Measurements from ENCODE around the gene HPD. TPM values are rescaled to one million over a fixed set of nuclear protein-coding genes. Genes with fewer than 3 reads are reported as not detected.

The HPD gene
- total RNA-seq, 1 donor from 2014 or later, result not detected

DNA sequence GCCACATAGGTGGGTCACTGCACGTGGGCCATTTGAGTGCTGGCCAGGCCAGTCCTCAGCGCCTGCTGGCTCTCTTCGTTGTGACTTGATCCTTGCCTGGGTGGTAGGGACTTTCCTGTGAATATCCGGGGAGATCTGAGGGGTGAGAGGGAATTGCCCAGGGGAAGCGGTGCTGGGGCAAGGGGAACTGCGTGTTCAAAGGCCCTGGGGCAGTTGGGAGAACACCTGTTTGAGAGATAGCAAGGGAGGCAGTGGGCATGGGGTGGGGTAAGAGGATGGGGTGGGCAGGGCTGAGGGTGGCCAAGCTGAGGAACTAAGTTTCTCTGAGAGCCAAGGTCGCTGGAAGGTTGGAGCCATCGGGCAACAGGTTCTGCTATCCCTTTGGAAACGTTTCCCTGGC lies 29.8 kb downstream of the HPD start:
- no peak for DNase-seq (ENCODE audit: low read depth in 2 of 2)

DNA sequence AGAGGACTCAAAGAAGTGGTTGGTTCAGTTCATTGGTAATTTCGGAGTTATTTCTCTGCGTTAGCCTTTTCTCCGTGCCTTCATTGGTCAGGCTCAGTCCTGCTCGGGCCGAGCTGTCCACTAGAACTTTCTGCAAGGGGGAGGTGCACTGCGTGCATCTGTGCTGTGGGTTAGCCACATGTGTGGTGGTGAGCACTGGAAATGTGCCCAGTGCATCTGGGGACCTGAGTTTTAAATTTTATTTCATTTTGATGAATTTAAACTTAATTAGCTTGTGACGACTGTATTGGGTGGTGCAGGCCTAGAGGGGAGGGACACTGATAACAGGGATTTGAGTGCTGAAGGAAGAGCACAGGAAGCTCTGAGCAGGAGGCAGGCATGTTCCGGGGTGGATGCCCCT lies 30.4 kb downstream of the HPD start:
- DNase-seq (ENCODE audit: low read depth in 2 of 2), result no peak

DNA sequence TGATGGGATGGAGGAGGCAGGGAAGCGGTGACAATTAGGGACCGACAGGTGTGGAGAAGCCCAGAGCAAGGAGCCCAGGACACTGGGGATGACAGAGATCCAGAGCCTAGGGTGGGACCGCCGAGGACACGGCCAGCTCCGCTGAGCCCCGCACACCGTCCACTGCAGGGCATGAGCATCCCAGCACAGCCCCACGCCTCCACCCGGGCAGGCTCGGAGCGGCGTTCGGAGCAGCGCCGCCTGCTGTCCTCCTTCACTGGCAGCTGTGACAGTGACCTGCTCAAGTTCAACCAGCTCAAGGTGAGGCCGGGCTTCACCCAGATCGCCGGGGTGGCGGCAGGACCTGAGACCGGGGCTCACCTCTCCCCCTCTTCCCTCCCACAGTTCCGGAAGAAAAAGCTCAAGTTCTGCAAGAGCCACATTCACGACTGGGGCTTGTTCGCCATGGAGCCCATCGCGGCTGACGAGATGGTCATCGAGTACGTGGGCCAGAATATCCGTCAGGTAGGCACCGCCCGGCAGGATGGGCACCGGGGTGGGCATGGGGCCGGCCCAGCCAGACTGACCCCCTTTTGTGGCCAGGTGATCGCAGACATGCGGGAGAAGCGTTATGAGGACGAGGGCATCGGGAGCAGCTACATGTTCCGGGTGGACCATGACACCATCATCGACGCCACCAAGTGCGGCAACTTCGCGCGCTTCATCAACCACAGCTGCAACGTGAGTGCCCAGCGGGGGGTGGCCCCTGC lies 31.1 kb downstream of the HPD start:
- DNase-seq (ENCODE audit: low read depth in 2 of 2), result no peak

DNA sequence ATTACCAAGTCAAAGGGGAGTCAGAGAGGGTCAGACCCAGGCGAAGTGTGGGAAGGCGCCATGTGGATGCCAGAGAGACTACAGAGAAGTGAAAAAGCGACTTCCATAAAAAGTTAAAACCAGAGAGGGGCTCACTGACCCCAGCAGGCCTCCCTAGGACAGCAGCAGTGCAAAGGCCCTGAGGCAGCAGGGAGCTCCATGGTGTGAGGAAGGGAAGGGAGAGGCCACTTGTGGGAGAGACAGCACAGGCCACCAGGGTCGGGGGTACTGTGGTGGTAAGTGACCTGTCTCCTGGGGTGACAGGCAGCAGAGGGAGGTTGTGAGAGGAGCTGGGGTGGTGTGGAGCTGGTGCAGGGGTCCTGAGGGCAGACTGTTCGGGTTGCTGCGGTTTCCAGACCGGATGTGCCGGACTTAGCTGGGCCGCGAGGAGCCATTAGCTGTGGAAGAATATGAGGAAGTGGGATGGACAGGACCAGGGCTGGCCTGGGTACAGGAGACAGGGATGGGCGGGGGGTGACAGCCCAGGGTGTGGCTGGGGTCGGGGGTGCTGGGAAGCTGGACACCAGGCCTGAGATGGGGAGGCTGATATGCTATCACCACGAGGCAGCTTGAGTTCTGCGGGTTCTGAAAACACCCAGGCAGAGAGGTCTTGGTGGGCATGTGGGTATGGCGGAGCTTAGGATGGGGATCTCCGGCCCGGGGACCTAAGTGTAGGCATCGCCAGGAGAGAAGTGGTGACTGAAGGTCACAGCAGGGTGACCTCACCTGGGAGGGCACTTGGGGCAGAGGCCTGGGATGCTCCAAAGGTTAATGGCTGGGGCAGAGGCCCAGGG lies 32.1 kb downstream of the HPD start:
- DNase-seq (ENCODE audit: low read depth in 2 of 2), result no peak

DNA sequence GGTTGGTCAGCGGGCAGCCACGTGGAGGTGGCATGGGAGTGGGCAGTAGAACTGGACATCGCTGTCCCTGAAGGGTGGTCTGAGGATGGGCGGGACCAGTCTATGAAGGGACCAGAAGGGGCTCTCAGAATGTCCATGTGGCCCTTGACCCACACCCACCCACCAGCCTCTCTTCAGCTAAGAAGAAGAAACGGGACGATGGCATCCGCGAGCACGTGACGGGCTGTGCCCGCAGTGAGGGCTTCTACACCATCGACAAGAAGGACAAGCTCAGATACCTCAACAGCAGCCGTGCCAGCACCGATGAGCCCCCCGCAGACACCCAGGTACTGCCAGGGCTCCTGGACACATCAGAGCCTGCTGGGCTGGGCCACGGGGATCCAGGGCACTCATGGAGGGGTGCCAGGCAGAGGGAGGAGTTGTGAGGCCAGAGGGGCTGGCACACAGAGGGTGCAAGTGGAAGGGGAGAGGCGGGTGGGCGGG lies 33.6 kb downstream of the HPD start:
- DNase-seq (ENCODE audit: low read depth in 2 of 2), result no peak

DNA sequence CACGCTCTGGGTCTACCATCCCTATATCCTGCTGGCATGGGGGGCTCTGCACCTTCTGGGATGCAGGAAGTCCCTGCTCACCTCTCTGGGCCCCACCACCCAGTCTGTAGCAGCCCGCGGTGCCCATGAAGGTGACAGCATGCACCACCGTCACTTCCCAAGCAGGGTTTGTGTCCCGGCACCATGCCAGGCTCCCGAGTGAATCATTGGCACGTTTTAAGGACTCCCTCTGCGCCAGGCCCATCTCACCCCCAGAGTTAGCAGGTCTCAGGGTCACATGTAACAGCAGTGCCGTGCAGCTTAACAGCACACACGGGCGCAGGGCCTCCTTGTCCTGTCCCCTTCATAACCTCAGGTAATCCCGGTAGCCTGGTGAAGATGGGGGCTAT lies 34.9 kb downstream of the HPD start:
- no peak for DNase-seq (ENCODE audit: low read depth in 2 of 2)

DNA sequence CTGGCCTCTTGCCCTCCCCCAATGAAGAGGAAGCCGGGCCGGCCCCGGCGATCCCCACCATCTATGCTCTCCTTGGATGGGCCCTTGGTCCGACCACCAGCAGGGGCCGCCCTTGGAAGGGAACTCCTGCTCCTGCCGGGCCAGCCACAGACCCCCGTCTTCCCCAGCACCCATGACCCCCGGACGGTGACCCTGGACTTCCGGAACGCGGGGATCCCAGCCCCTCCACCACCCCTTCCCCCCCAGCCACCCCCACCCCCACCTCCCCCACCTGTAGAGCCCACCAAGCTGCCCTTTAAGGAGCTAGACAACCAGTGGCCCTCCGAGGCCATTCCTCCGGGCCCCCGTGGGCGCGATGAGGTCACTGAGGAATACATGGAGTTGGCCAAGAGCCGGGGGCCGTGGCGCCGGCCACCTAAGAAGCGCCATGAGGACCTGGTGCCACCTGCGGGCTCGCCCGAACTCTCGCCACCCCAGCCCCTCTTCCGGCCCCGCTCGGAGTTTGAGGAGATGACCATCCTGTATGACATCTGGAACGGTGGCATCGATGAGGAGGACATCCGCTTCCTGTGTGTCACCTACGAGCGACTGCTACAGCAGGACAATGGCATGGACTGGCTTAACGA lies 35.4 kb downstream of the HPD start:
- no peak for DNase-seq (ENCODE audit: low read depth in 2 of 2)

DNA sequence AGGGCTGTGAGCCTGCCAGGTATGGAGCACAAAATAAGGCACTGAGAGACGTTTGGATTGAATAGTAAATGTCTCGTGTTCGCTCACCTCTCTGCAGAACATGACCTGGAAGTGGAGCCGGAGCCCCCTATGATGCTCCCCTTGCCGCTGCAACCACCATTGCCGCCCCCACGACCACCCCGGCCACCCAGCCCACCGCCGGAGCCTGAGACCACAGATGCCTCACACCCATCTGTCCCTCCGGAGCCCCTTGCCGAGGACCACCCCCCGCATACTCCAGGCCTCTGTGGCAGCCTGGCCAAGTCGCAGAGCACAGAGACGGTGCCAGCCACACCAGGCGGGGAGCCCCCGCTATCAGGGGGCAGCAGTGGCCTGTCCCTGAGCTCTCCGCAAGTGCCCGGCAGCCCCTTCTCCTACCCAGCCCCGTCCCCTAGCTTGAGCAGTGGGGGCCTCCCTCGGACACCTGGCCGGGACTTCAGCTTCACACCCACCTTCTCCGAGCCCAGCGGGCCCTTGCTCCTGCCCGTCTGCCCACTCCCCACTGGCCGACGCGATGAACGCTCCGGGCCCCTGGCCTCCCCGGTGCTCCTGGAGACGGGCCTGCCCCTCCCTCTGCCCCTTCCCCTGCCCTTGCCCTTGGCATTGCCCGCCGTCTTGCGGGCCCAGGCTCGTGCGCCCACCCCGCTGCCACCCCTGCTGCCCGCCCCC lies 36.1 kb downstream of the HPD start:
- DNase-seq (ENCODE audit: low read depth in 2 of 2), result no peak

DNA sequence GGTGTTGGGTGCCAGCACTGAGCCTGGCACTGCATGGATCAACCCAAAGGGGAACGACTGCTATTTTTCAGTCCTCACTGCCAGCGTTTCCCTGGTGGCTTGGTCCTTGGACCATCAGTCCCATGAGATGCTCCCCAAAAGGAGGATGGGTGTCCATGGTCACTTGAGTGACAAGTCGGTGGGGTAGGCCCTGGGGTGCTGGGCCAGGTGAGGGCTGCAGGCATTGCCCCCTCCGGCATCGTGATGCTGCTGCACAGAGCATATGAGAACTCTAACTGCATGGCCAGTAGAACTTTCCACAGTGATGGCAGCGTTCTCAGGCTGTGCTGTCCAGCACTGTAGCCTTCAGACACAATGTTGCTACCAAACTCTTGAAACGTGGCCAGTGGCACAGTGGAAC lies 38.6 kb downstream of the HPD start:
- DNase-seq (ENCODE audit: low read depth in 2 of 2), result no peak

DNA sequence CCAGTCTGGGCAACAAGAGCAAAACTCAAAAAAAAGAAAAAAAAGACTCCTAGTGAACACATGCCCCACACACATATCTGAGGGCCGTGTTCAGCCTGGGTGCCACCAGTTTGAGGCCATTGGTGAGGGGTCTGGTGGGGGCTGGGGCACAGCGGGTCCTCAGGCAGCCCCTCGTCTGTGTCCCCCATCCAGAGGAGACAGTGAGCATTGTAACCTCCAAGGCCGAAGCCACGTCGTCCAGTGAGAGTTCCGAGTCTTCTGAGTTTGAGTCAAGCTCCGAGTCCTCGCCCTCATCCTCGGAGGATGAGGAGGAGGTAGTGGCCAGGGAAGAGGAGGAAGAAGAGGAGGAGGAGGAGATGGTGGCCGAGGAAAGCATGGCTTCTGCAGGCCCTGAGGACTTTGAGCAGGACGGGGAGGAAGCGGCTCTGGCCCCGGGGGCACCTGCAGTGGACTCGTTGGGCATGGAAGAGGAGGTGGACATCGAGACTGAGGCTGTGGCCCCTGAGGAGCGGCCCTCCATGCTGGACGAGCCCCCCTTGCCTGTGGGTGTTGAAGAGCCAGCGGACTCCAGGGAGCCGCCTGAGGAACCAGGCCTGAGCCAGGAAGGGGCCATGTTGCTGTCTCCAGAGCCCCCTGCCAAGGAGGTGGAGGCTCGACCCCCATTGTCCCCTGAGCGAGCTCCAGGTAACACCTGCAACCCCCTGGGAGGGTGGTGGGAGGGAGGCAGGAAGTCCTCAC lies 39.3 kb downstream of the HPD start:
- DNase-seq (ENCODE audit: low read depth in 2 of 2), result no peak

DNA sequence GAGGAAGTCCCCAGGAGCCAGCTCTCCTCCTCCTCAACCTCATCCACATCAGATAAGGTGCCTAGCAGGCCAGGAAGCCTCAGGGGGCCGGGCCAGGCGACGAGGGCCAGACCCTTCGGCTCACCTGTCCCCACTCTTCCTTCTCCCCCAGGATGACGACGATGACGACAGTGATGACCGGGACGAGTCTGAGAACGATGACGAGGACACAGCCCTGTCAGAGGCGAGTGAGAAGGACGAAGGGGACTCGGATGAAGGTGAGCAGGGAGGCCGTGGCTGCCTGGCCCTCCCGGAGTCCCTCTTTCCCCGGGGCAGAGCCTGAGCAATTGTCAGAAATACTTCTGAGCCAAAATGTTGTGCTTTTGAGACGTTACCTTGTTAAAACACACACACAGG lies 41.0 kb downstream of the HPD start:
- DNase-seq (ENCODE audit: low read depth in 2 of 2), result no peak

DNA sequence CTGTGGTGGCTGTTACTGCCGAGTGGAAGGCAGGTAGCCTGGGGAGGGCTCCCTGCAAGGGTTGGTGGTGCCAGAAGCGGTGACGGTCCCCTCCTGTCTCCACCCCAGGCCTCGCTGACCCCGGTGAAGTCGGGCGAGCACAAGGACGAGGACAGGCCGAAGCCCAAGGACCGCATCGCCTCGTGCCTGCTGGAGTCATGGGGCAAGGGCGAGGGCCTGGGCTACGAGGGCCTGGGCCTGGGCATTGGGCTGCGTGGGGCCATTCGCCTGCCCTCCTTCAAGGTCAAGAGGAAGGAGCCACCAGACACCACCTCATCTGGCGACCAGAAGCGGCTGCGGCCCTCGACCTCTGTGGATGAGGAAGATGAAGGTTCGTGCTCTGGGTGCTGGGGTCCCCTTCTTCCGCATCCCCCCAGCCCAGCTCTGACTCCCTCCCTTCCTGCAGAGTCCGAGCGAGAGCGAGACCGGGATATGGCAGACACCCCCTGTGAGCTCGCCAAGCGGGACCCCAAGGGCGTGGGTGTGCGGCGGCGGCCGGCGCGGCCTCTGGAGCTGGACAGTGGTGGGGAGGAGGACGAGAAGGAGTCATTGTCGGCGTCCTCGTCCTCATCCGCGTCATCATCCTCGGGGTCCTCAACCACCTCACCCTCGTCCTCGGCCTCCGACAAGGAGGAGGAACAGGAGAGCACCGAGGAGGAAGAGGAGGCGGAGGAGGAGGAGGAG lies 41.6 kb downstream of the HPD start:
- DNase-seq (ENCODE audit: low read depth in 2 of 2), result no peak

DNA sequence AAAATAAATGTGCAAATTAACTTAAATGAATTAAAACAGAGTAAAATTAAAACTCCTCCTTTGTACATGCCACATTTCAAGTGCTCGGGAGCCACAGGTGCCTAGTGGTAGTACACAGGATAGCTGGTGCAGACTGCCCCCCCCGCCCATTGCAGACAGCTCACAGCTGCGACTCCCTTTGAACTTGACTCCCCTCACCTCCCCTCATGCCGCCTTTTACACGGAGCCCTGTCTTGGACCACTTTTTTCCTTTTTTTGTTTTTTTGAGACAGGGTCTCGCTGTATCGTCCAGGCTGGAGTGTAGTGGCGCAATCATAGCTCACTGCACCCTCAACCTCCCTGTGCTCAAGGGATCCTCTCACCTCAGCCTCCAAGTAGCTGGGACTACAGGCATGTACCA lies 43.4 kb downstream of the HPD start:
- DNase-seq (ENCODE audit: low read depth in 2 of 2), result no peak

DNA sequence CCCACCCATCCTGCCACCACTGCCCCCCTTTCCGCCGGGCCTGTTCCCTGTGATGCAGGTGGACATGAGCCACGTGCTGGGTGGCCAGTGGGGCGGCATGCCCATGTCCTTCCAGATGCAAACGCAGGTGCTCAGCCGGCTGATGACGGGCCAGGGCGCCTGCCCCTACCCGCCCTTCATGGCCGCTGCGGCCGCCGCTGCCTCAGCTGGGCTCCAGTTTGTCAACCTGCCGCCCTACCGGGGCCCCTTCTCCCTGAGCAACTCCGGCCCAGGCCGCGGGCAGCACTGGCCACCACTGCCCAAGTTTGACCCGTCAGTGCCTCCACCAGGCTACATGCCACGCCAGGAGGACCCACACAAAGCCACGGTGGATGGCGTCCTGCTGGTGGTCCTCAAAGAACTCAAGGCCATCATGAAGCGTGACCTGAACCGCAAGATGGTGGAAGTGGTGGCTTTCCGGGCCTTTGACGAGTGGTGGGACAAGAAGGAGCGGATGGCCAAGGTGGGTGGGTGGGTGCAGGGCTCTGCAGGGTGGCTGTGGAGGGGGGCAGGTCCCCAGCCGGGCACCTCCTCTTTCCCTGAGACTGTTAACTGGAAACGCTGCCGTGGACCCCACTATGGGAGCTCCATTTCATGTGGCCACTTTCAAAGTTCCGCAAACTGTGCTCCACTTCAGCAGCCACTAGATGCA lies 44.1 kb downstream of the HPD start:
- no peak for DNase-seq (ENCODE audit: low read depth in 2 of 2)

DNA sequence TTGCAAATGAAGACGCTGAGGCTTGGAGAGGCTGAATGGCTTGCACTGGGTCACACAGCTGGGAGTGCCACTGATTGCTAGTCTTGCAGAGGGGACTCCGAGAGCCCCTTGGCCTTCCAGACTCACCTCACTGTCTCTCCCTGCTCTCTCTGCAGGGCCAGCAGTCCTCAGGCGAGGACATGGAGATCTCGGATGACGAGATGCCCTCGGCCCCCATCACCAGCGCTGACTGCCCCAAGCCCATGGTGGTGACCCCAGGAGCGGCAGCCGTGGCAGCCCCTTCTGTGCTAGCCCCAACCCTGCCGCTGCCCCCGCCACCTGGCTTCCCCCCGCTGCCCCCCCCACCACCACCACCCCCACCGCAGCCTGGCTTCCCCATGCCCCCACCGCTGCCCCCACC lies 44.7 kb downstream of the HPD start:
- no peak for DNase-seq (ENCODE audit: low read depth in 2 of 2)

DNA sequence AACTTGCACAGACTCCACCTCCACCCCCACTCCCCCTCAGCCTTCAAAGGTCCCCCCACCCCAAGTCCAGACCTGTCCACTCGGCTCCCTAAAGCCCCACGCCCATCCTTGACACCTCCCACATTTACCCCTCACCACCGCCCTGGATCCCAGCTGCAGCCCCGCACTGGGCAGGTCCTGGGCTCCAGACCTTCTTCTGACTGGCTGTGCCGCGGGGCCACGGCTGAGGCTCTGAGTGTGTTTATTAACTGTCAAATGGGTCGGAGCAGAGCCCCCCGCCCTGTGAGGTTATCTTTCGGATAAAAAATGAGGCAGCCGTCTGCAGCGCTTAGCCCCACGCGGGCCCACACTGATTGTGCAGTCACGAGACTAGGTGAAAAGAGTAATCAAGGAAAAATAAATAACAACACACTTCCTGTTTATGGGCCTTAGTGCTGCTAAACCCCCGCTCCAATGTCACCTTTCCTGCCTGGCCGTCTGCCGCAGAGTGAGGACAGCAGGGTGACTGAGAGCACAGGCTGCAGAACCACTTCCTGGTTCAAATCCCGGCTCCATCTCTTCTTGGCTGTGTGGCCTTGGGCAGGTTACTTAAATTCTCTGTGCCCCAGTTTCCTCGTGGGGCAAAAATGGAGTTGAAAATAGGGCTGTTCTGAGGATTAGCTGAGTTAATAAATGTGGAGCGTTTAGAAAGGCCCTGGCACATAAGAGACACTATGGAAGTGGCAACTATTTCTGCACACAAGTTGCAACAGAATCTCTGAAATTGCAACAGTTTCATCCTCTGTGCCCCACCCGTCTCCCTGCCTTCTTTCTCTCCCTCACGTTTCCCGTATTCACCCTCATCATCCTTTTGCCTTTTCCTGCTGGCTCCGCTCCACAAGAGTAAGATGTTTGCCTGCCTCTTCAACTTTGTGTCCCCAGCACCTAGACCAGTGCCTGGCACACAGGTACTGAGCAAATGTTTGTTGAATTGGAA lies 45.5 kb downstream of the HPD start:
- peak in 1 of 2 donors; percentile 68 for DNase-seq (ENCODE audit: low read depth in 2 of 2)

DNA sequence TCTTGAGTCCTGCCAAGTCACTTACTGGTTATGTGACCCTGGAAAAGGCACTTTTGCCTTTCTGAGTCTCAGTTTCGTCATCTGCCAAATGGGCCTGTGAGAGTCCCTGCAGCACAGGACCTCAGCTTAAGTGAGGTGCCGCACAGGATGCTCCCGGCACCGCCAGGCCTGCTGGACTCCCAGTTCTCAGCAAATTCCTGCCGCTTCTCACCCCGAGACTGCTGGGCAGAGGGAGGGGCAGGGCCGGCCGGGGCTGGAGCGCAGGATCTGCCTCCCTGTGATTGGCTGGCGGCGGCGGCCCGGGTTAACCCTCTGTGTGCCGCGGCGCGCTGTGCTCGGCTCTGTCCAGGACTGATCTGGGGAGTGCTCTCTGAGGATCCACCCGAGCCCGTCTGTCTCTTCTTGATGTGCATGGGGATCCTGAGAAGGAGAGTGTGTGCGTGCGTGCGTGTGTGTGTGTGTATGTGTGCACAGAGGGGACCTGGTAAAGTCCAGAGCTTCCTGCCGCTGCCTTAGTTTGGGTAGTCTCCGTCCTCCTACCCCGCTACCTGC lies 46.3 kb downstream of the HPD start:
- peak; percentile 81 to 85 for DNase-seq (ENCODE audit: low read depth in 2 of 2)

Data from lung microvascular endothelial cell (primary cell).